ENCODE data around the gene SCARB1. TPM values are rescaled to one million over a fixed set of nuclear protein-coding genes. Genes with fewer than 3 reads are reported as not detected.

Gene SCARB1
- total RNA-seq, 1 experiment from 2014 or later: 68.3 TPM

- TF ChIP-seq, protein P1, sequence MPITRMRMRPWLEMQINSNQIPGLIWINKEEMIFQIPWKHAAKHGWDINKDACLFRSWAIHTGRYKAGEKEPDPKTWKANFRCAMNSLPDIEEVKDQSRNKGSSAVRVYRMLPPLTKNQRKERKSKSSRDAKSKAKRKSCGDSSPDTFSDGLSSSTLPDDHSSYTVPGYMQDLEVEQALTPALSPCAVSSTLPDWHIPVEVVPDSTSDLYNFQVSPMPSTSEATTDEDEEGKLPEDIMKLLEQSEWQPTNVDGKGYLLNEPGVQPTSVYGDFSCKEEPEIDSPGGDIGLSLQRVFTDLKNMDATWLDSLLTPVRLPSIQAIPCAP (CRISPR knock-in tag; IDR thresholded peaks at IDR 0.05): no peak
- no peak for TF ChIP-seq TP53 (CRISPR knock-in tag; IDR thresholded peaks at IDR 0.05)
These were observed 2.7 kb upstream of the SCARB1 start (continued) for GRCh38 chr12:124866195-124866882.

DNA sequence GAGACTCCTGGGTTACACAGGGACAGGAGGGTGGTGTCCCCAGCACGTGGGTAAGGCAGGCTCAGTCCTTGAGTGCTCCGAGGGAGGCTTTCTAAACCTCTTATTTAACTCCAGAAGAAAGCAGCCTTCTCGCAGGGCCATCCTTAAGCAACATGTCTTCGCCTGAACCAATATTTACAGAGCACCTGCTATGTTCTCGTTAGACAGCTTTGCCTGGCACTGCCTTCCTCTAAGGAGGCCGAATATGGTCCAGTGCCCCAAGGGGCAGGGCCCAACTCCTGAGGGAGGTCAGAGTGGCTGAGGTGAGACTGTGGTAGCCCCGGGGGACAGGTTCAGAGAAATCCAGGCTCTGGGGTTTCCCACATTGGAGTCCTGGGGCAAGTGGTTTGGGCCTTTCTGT, 2.1 kb upstream of the SCARB1 start:
- ATAC-seq: no peak
- POLR2A ChIA-PET: no interaction called here
- Mint-ChIP-seq H3K27ac (no peak overlapping the region), H3K27me3 (ENCODE audit: low read depth) (peaks cover 5% of the 10 kb centered on the region), H3K4me3 (no peak overlapping the region), H3K4me1 (peaks cover 33% of the 10 kb centered on the region), H3K9me3 (no peaks in the 10 kb centered on the region), H3K36me3 (no peaks in the 10 kb centered on the region)
- TF ChIP-seq ZNF219 (CRISPR knock-in tag; IDR thresholded peaks at IDR 0.05; ENCODE audit: borderline replicate concordance) (no peak), ZNF232 (CRISPR knock-in tag; IDR thresholded peaks at IDR 0.05) (no peak), GABPB1 (CRISPR knock-in tag; IDR thresholded peaks at IDR 0.05) (no peak), HMGA2 (CRISPR knock-in tag; IDR thresholded peaks at IDR 0.05) (no peak), SMAD3 (CRISPR knock-in tag; IDR thresholded peaks at IDR 0.05; ENCODE audit: borderline replicate concordance) (no peak), ZNF671 (CRISPR knock-in tag; IDR thresholded peaks at IDR 0.05) (no peak), IRF2 (CRISPR knock-in tag; IDR thresholded peaks at IDR 0.05; ENCODE audit: borderline replicate concordance, low read depth) (no peak), MYBL2 (CRISPR knock-in tag; IDR thresholded peaks at IDR 0.05) (no peak), USF1 (CRISPR knock-in tag; IDR thresholded peaks at IDR 0.05) (no peak), NFATC4 (CRISPR knock-in tag; IDR thresholded peaks at IDR 0.05) (no peak), E2F1 (CRISPR knock-in tag; IDR thresholded peaks at IDR 0.05) (no peak), CREM (CRISPR knock-in tag; IDR thresholded peaks at IDR 0.05) (no peak), NR1H2 (CRISPR knock-in tag; IDR thresholded peaks at IDR 0.05) (no peak)
- TF ChIP-seq, protein P2, sequence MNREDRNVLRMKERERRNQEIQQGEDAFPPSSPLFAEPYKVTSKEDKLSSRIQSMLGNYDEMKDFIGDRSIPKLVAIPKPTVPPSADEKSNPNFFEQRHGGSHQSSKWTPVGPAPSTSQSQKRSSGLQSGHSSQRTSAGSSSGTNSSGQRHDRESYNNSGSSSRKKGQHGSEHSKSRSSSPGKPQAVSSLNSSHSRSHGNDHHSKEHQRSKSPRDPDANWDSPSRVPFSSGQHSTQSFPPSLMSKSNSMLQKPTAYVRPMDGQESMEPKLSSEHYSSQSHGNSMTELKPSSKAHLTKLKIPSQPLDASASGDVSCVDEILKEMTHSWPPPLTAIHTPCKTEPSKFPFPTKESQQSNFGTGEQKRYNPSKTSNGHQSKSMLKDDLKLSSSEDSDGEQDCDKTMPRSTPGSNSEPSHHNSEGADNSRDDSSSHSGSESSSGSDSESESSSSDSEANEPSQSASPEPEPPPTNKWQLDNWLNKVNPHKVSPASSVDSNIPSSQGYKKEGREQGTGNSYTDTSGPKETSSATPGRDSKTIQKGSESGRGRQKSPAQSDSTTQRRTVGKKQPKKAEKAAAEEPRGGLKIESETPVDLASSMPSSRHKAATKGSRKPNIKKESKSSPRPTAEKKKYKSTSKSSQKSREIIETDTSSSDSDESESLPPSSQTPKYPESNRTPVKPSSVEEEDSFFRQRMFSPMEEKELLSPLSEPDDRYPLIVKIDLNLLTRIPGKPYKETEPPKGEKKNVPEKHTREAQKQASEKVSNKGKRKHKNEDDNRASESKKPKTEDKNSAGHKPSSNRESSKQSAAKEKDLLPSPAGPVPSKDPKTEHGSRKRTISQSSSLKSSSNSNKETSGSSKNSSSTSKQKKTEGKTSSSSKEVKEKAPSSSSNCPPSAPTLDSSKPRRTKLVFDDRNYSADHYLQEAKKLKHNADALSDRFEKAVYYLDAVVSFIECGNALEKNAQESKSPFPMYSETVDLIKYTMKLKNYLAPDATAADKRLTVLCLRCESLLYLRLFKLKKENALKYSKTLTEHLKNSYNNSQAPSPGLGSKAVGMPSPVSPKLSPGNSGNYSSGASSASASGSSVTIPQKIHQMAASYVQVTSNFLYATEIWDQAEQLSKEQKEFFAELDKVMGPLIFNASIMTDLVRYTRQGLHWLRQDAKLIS (CRISPR knock-in tag; IDR thresholded peaks at IDR 0.05; ENCODE audit: borderline replicate concordance): no peak
- no peak for DNase-seq (ENCODE audit: low spot score)
- CTCF ChIA-PET: no interaction called here

GRCh38 chr12:124864326-124864752, 675 bp upstream of the SCARB1 start:
- peak; percentile 4 for ATAC-seq
- TF ChIP-seq ZNF138 (CRISPR knock-in tag; conservative IDR thresholded peaks at IDR 0.05) (no peak), GABPB1 (CRISPR knock-in tag; IDR thresholded peaks at IDR 0.05) (no peak), NFE2L1 (CRISPR knock-in tag; IDR thresholded peaks at IDR 0.05) (no peak), ZNF416 (CRISPR knock-in tag; IDR thresholded peaks at IDR 0.05) (no peak), OVOL2 (CRISPR knock-in tag; IDR thresholded peaks at IDR 0.05; ENCODE audit: borderline replicate concordance) (no peak)
- TF ChIP-seq, protein P3, sequence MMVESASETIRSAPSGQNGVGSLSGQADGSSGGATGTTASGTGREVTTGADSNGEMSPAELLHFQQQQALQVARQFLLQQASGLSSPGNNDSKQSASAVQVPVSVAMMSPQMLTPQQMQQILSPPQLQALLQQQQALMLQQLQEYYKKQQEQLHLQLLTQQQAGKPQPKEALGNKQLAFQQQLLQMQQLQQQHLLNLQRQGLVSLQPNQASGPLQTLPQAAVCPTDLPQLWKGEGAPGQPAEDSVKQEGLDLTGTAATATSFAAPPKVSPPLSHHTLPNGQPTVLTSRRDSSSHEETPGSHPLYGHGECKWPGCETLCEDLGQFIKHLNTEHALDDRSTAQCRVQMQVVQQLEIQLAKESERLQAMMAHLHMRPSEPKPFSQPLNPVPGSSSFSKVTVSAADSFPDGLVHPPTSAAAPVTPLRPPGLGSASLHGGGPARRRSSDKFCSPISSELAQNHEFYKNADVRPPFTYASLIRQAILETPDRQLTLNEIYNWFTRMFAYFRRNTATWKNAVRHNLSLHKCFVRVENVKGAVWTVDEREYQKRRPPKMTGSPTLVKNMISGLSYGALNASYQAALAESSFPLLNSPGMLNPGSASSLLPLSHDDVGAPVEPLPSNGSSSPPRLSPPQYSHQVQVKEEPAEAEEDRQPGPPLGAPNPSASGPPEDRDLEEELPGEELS (CRISPR knock-in tag; IDR thresholded peaks at IDR 0.05): no peak
- Mint-ChIP-seq H3K4me1 (peaks cover 31% of the 10 kb centered on the region), H3K9me3 (no peaks in the 10 kb centered on the region), H3K36me3 (peaks cover 6% of the 10 kb centered on the region; the same call in 1 of the 2 replicates), H3K4me3 (peak overlapping the region; percentile 57), H3K27ac (peak overlapping the region; percentile 42; the same call in 1 of the 2 replicates), H3K27me3 (ENCODE audit: low read depth) (peaks cover 5% of the 10 kb centered on the region)
- ChIA-PET POLR2A (no interaction called here), CTCF (interaction anchor here (0.7 to 1.1 kb wide), 3 partner anchors 42 to 76 kb away, joined by 3 to 6 read pairs (median 4); no protein-coding TSS in a partner anchor)
- DNase-seq (ENCODE audit: low spot score): no peak

Data from WTC11 (cell line).